Neural progenitor cell (in vitro differentiated cells): ENCODE results near the gene RNGTT.

Source experiments
- EZH2 ChIP-seq: fragments of 200-600 bp; sonication (generic); IDR thresholded peaks from 2 replicates; pipeline ENCODE4 v1.6.1; 2017; ENCODE audit warnings: antibody characterized with exemption, mild to moderate bottlenecking, moderate library complexity
- TF ChIP-seq, protein P1 (sequence below): fragments of 200-600 bp; sonication (generic); IDR thresholded peaks from 2 replicates; pipeline ENCODE4 v1.5.1; 2017; ENCODE audit warnings: antibody characterized with exemption, mild to moderate bottlenecking

DNA sequence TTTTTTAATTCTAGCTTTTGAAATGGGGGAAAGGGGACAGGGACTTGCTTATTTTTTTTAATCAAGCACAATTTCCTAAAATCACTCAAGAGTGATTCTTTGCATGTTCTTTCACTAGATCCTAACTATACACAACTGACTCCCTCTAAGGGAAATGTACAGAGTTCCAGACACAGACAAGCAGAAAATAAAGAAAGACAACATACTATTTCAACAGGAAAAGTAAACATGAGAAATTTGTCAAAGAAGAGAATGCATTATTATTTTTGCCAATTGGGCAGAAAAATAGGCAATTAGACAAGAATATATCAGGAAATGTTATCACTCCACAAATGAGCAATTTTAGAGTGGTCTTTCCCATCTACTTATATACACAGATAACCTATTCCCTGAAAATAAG is 128.2 kb downstream of the RNGTT start:
- TF ChIP-seq, protein P1, sequence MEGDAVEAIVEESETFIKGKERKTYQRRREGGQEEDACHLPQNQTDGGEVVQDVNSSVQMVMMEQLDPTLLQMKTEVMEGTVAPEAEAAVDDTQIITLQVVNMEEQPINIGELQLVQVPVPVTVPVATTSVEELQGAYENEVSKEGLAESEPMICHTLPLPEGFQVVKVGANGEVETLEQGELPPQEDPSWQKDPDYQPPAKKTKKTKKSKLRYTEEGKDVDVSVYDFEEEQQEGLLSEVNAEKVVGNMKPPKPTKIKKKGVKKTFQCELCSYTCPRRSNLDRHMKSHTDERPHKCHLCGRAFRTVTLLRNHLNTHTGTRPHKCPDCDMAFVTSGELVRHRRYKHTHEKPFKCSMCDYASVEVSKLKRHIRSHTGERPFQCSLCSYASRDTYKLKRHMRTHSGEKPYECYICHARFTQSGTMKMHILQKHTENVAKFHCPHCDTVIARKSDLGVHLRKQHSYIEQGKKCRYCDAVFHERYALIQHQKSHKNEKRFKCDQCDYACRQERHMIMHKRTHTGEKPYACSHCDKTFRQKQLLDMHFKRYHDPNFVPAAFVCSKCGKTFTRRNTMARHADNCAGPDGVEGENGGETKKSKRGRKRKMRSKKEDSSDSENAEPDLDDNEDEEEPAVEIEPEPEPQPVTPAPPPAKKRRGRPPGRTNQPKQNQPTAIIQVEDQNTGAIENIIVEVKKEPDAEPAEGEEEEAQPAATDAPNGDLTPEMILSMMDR, result no peak
- no peak for TF ChIP-seq EZH2
